Activated T-helper 9 cell treated with anti-CD3 and anti-CD28 coated beads, Interleukin-2, amount 50 U/mL, for 16 hours (primary cell): ENCODE measurements around the gene MMP8.

Source experiments
- DNase-seq: peaks from one replicate; pipeline ENCODE4 v3.0.0-alpha.2; 2020; ENCODE audit warnings: low read depth

MMP8 gene

GRCh38 chr11:102722821-102723220, 1.9 kb downstream of the MMP8 start:
- no peak for DNase-seq

DNA sequence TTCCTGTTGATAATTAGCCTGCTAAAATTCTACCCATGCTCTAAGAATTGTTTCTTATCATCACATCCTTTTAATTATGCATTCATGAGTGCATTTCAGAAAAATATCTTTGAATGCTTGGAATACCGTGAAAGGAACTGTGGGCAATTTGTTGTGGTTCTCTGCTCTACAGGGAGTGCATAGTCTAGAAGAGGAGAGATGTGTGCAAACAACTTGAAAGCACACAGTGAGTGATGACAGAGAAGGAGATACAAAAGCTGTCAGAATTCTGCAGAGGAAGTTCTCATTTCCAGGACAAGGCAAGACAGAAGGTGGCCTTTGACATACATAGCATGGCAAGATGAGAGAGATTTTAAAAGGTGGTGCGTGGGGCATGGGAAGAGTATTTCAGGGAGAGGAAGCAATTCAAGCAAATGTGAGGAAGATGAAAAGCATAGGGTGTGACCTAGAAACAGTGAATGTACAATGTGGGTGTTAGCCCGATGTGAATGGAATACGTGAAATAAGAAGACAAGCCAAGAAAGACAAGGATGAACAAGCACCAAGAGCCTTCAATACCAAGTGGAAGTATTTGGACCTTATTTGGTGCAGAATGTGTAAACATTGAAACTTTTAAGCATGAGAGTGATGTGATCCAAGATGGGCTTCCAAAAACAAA, 5.0 kb downstream of the MMP8 start:
- no peak for DNase-seq

GRCh38 chr11:102717280-102717679, 7.5 kb downstream of the MMP8 start:
- DNase-seq = no peak

DNA sequence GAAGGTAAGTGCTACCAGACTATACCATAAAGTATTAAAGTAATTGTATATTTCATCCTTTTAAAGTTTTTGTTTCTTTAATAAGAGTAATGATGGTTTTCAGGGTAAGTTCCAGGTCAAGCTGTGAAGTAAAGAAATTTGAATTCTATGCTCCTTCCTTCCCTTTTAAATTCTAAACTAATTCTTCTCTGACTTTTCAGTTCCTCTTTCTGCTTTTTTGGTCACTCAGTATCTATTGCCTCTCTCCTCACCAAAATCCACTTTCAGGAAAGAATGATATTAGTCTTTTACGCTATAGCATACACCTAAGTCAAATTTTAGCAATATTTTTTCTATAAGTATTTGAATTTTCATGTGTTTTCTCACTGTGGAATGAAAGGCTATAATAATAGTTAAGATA, 8.2 kb downstream of the MMP8 start:
- no peak for DNase-seq

DNA sequence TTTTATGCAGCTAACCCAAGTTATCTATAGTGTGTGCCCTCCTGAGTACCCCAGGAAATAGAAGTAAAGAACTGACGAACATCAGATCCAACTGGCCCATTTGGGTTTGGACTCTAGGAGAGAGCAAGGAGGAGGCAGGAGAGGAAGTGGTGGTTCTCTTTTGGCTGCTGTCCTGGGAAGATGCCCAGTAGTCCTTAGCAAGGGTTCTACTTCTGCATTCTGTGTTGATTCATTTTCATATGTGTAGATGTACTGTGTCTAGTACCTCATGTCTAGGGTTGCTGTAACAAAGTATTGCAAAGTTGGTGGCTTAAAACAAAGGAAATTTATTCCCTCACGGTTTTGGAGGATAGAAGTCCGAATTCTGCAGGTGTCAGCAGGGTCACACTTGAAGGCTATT, 12.6 kb downstream of the MMP8 start:
- DNase-seq = no peak

DNA sequence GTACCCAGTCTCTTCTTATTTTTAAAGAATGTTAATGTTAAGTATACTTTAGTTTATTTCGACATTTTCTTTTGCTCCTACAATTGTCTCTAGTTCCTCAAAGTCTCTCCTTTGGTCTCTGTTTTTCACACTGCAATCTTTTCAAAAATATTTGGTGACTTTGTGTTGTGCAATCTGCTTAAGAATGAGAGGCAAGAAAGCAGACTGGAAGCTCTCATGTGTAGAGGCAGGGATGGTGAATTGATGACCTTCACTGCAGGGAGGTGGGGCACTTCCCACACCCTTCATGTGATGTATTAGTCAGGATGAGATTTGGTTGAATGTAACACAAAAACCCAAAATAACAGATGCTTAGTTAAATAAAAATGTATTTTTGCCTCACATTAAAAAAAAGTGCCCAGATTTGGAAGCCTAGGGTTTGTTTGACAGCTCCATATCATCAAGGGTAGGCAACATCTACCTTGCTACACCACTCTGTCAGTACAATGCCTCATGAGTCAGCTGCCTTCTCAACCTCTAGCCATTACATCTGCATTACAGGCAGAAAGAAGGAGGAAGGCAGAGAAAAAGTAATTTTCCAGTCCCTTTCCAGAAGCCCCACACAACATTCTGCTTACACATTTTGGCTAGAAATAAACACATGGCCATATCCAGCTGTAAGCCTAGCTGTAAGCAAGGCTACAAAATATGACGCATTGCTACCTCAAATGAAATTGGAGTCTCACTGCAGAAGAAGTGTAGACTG, 15.4 kb downstream of the MMP8 start:
- DNase-seq = no peak

GRCh38 chr11:102708654-102709053, 16.1 kb downstream of the MMP8 start:
- no peak for DNase-seq

- no peak for DNase-seq
These were observed 19.1 kb downstream of the MMP8 start, which contains the start of gene MMP27 for GRCh38 chr11:102705626-102706025. Gene MMP27, minus strand, starts transcription at chr11:102705769. Its CDS starts 55 bp downstream, at chr11:102705714.

GRCh38 chr11:102704841-102705240, 19.9 kb downstream of the MMP8 start:
- DNase-seq = no peak

DNA sequence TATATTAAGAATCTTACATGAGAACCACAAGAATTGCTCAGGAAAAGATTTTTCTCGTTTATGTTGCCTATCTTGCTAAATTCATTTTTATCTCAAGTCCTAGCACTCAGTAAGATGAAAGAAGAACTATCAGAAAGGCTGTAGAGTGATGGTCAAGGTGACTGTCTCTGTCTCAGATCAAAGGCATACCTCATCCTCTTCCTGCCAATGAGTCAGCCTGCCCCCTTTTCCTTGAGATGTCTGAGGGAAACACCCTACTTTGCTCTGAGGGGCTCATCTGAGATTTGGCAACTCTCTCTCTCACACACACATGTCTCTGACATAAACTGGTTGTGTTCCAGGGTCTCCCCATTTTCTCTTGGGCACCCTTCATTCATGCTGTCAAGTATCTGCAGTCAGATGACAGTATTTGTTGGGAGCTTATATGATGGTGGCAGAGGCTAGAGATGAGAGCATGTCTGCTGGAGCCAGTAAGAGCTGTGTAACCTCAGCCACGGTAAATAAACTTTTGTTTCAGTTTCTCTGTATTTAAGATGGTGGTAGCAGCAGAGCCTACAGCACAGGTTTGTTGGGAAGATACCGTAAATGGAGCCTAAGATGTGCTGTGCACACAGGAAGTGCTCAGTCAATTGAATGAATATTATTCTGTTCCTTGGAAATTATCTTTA, 20.8 kb downstream of the MMP8 start:
- DNase-seq = no peak

- DNase-seq = no peak
These were observed 29.6 kb downstream of the MMP8 start for GRCh38 chr11:102695201-102695600.

GRCh38 chr11:102685754-102686153, 39.0 kb downstream of the MMP8 start:
- DNase-seq = no peak

DNA sequence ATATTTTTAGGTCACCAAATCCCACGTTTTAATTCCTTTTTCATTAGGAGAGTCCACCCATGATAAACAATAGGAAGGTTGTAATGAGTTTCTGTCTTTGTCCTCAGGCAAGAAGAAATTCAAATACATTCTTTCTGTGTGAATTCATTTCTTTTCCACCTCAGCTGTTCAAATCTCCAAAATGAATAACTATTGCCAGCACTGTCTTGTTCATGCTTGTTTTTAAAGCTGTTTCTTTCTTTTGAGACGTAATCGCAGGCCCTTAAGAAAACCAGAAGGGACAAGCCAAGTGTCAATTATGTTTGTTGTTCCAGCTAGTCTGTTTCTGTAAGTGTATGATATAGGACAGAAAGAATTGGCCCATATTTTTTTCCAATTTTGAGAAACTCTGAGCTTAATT, 39.4 kb downstream of the MMP8 start:
- DNase-seq = no peak

DNA sequence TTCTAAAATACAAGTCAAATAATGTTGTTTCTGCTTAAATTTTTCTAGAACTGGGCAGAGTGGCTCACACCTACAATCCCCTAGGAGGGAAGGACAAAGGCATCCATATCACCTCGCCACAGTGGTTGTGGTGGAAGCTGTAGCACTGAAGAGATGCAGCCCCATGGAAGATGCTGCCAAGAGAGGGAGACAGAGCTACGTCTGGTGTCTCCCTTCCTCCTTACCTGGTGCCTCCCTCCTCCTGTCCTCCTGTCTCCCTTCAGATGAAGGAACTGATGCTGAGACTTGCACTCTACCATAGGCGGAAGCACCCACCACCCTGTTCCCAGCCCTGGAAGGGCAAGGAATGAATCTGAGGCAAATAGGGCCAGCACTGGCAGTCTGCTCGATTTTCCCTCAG, 41.5 kb downstream of the MMP8 start:
- DNase-seq = no peak

GRCh38 chr11:102680945-102681344, 43.8 kb downstream of the MMP8 start:
- DNase-seq = no peak

DNA sequence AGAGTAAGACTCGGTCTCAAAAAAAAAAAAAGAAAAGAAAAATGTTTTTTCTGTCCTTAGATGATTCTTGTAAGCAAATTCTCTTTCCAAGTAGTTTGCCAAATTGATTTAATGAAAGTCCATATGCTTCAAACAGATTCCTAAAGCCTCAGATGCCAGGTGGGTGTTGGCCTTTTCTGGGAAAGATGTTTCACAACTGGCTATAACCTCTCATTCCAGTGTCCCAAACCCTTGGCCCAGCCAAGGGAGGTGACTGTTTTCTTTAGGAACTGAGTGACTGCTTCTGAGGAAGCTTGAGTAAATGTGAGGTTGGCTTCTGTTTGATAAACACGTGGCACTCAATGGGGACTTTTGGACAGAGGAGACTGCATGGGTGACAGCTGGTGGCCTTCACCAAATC, 46.7 kb downstream of the MMP8 start:
- no peak for DNase-seq

DNA sequence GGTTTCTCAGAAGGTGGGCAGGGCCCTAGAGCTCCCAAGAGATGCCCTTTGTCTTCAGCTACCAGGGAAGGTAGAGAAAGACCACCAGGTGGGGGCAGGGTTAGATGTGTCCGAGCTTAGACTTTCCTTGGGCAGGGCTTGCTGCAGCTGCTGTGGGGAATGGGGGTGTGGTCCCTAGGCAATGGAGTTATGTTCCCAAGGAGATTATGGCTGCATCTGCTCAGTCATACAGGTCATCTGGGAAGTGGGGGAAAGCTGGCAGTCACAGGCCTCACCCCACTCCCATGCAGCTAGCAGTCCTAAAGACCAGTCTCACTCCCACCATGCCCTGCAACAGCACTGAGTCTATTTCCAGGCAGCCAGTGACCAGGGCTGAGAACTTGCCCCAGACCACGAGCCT, 48.7 kb downstream of the MMP8 start:
- no peak for DNase-seq

- DNase-seq = no peak
These were observed 55.1 kb downstream of the MMP8 start for GRCh38 chr11:102669664-102670063.

GRCh38 chr11:102666331-102666957, 58.3 kb downstream of the MMP8 start:
- DNase-seq = no peak

GRCh38 chr11:102664001-102664752, 60.6 kb downstream of the MMP8 start:
- DNase-seq = no peak

DNA sequence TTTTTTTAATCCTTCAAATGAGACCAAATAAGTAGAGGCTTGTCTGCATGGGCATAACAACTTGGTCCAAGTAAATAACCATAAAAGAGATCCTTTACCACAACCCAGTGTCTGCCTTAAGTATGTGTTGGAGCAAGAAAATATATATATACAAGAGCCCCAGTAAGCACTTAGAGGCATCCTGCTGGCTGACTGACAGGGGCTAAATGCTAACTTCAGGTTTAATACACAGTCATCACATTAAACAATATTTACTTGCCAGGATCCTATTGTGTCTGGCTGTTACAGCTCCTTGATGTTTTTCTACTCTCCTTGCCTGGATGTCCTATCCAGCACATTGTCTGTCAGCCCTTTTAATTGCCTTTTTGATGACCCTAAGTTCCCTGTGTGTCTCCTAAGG, 62.1 kb downstream of the MMP8 start:
- no peak for DNase-seq
